GM19328 (cell line): ENCODE measurements around the gene PEX1.
A peak's percentile ranks its signal among the peaks of the same experiment; 100 is the strongest.
"Not testable (repeated sequence)": the region's sequence is repeated elsewhere in the genome, so short reads cannot be mapped to it uniquely, and the experiment has no call there.

ENCODE experiments used
- ATAC-seq: cut with Tn5 transposase; IDR thresholded peaks from one replicate; pipeline ENCODE4 v1.9.1; 2021; ENCODE audit warnings: mild to moderate bottlenecking, moderate library complexity; ENCODE audit not compliant: unreplicated experiment

PEX1 gene

GRCh38 chr7:92528188-92528957 lies at the start of gene PEX1, which contains the start of gene RBM48:
PEX1 (minus strand) TSS chr7:92528520; CDS start chr7:92528435, 85 bp downstream.
RBM48 (plus strand) TSS chr7:92528795; CDS start chr7:92528814, 19 bp downstream.
- peak; percentile 94 for ATAC-seq

GRCh38 chr7:92576296-92576695 lies 48.0 kb upstream of the PEX1 start:
- ATAC-seq, result no peak

- ATAC-seq, result no peak
Observed at GRCh38 chr7:92569137-92569536, 40.8 kb upstream of the PEX1 start.

GRCh38 chr7:92567460-92567859 lies 39.1 kb upstream of the PEX1 start:
- ATAC-seq, result no peak

GRCh38 chr7:92563345-92563744 lies 35.0 kb upstream of the PEX1 start:
- no peak for ATAC-seq

- ATAC-seq, result no peak
Observed at GRCh38 chr7:92560602-92561001, 32.3 kb upstream of the PEX1 start.

- ATAC-seq, result no peak
Observed at GRCh38 chr7:92557808-92558362, 29.6 kb upstream of the PEX1 start.

GRCh38 chr7:92557249-92557648 lies 28.9 kb upstream of the PEX1 start:
- ATAC-seq, result no peak

- no peak for ATAC-seq
Observed at GRCh38 chr7:92550194-92550593, 21.9 kb upstream of the PEX1 start.

GRCh38 chr7:92547579-92547978 lies 19.3 kb upstream of the PEX1 start:
- no peak for ATAC-seq

- no peak for ATAC-seq
Observed at GRCh38 chr7:92546856-92547497, 18.7 kb upstream of the PEX1 start.

GRCh38 chr7:92545116-92545515 lies 16.8 kb upstream of the PEX1 start:
- not testable (repeated sequence) for ATAC-seq

GRCh38 chr7:92543542-92543941 lies 15.2 kb upstream of the PEX1 start:
- ATAC-seq, result not testable (repeated sequence)

GRCh38 chr7:92534572-92534971 lies 6.3 kb upstream of the PEX1 start:
- ATAC-seq, result no peak

GRCh38 chr7:92528958-92529264 lies 591 bp upstream of the PEX1 start:
- peak; percentile 1 for ATAC-seq

- peak; percentile 33 for ATAC-seq
Observed at GRCh38 chr7:92527300-92528187, 776 bp downstream of the PEX1 start.

- ATAC-seq, result no peak
Observed at GRCh38 chr7:92523110-92523509, 5.2 kb downstream of the PEX1 start.

GRCh38 chr7:92520024-92520423 lies 8.3 kb downstream of the PEX1 start:
- no peak for ATAC-seq

- no peak for ATAC-seq
Observed at GRCh38 chr7:92517631-92518030, 10.7 kb downstream of the PEX1 start.

GRCh38 chr7:92513167-92513902 lies 15.0 kb downstream of the PEX1 start:
- no peak for ATAC-seq

GRCh38 chr7:92508946-92509345 lies 19.4 kb downstream of the PEX1 start:
- no peak for ATAC-seq
